ENCODE results near the gene TRERF1. TPM values are rescaled to one million over a fixed set of nuclear protein-coding genes. Genes with fewer than 3 reads are reported as not detected.

TRERF1 gene
- total and polyA plus RNA-seq, 5 donors = 1.2 to 3.1 (median 2.1) TPM

DNA sequence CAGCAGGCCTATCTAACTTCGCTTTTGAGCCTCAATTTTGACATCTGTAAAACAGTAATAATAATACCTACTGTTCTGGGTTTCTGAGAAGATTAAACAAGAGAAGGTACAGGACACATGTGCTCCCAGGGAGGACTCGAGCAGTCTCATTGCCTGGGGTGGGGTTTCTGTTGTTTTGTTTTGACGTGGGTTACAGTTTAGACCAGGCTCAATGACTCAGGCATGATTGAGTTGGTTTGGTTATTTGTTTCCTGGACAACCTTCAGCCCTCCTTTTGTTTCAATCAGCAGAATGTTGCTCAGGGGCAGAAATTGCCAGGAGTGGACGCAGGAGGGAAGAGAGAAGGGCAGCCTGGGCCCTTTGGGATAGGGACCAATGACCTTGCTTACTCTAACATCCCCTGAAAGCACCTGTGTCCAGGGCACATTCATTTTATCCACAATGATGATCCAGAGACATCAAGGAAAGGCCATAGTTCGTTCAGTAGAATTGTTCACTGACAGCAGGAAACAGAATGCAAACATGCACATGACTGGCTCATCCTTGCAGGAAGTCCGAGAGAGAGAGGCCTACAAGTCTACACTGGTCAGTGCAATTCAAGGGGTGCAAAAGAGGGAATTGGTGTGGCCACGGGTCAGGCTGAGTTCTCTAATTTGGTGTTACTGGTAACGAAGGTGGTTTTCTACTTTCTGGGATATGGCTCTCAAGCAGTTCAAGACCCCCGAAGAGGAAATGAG, 159.6 kb downstream of the TRERF1 start:
- Histone ChIP-seq H3K9me3 (ENCODE audit: control insufficient read depth, low read length) (no peaks in the 10 kb centered on the region), H3K27ac (ENCODE audit: low read length) (no peak overlapping the region), H3K27me3 (ENCODE audit: control insufficient read depth, insufficient read depth) (no peaks in the 10 kb centered on the region), H3K4me1 (ENCODE audit: control insufficient read depth, insufficient read depth, low read length) (peaks cover 3% of the 10 kb centered on the region), H3K4me3 (ENCODE audit: low read length) (no peak overlapping the region)
- DNase-seq (no peak), ATAC-seq (no peak)
- intact Hi-C loops (cut with DNase I) = no loop called here
- 86% methylated on average over 9 of the region's 9 CpGs for WGBS

DNA sequence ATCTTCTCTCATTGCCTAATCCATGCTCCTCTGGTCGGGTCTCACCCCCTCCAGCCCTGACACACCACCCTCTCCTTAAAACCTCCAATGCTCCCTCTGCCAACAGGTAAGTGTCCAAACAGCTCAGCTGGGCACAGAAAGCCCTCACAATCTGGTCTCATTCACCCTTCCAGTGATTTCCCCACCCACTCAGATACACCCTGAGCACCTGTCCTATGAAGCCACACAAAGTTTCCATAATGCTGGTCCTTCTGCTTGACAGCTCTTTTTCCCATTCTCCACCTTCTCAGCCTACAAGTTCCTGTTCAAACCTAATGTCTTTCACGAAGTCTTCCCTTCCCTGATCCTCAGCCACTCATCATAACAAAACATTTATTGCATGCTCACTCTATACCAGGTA, 164.0 kb downstream of the TRERF1 start:
- 86% methylated on average over 2 of the region's 2 CpGs for WGBS
- intact Hi-C loops (cut with DNase I) = no loop called here
- DNase-seq (no peak), ATAC-seq (no peak)
- no peak overlapping the region for H3K4me3 ChIP-seq (ENCODE audit: low read length)
- no peak overlapping the region for H3K27ac ChIP-seq (ENCODE audit: low read length)
- H3K27me3 ChIP-seq (ENCODE audit: control insufficient read depth, insufficient read depth) = no peaks in the 10 kb centered on the region
- no peaks in the 10 kb centered on the region for H3K9me3 ChIP-seq (ENCODE audit: control insufficient read depth, low read length)
- no peaks in the 10 kb centered on the region for H3K4me1 ChIP-seq (ENCODE audit: control insufficient read depth, insufficient read depth, low read length)

DNA sequence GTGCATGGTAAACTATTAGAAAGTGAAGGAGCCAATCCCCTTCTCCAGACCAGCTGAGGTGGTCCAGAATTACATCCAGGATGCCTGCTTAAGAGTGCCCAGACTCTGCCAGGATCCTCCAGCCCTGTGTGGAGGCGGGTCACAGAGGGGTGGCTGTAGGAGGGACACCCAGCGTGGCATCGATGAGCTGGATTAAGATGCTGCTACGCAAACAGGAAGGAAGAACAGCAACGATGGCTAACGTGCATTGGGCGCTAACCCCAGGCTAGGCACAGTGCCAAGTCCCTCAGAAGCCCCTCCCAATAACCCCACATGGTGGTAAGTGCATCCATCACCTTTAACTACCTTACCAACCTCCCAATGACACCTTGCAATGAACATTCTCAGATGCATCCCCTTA, 170.2 kb downstream of the TRERF1 start:
- ATAC-seq (no peak), DNase-seq (no peak)
- intact Hi-C loops (cut with DNase I) = no loop called here
- Histone ChIP-seq H3K27me3 (ENCODE audit: control insufficient read depth, insufficient read depth) (no peaks in the 10 kb centered on the region), H3K9me3 (ENCODE audit: control insufficient read depth, low read length) (no peaks in the 10 kb centered on the region), H3K4me3 (ENCODE audit: low read length) (no peak overlapping the region), H3K4me1 (ENCODE audit: control insufficient read depth, insufficient read depth, low read length) (peaks cover 15% of the 10 kb centered on the region), H3K27ac (ENCODE audit: low read length) (no peak overlapping the region)
- WGBS = 57% methylated on average over 7 of the region's 7 CpGs

DNA sequence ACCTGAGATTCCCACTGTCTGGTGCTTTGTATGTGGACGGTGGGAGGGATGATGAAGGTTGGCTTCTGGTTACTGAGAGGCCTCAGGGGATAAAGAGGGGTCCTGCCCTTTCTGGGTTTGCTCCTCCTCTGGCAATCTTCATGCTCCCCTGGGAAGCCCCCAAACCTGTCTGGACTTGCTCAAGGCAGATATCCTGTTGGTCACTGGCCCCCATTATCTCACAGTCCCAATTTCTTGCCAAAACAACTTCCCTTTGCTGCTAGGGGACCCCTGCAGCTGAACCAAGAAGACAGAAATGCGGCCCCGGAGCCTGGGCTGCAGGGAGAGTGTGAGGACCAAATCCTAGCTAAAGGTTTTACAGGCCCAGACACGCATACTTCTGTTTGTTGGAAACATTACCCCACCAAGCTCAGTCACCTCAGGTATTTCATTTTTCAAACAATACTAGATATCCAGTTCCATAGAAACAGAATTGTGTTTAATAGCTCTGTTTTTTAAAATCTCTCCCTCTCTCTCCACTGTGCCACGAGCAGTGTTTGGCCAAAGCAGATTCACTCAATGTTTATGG, 170.7 kb downstream of the TRERF1 start:
- H3K27ac ChIP-seq (ENCODE audit: low read length) = no peak overlapping the region
- intact Hi-C loops (cut with DNase I) = no loop called here
- WGBS = 70% methylated on average over 5 of the region's 5 CpGs
- H3K9me3 ChIP-seq (ENCODE audit: control insufficient read depth, low read length) = no peaks in the 10 kb centered on the region
- no peaks in the 10 kb centered on the region for H3K27me3 ChIP-seq (ENCODE audit: control insufficient read depth, insufficient read depth)
- DNase-seq (no peak), ATAC-seq (no peak)
- no peak overlapping the region for H3K4me3 ChIP-seq (ENCODE audit: low read length)
- H3K4me1 ChIP-seq (ENCODE audit: control insufficient read depth, insufficient read depth, low read length) = peaks cover 15% of the 10 kb centered on the region

DNA sequence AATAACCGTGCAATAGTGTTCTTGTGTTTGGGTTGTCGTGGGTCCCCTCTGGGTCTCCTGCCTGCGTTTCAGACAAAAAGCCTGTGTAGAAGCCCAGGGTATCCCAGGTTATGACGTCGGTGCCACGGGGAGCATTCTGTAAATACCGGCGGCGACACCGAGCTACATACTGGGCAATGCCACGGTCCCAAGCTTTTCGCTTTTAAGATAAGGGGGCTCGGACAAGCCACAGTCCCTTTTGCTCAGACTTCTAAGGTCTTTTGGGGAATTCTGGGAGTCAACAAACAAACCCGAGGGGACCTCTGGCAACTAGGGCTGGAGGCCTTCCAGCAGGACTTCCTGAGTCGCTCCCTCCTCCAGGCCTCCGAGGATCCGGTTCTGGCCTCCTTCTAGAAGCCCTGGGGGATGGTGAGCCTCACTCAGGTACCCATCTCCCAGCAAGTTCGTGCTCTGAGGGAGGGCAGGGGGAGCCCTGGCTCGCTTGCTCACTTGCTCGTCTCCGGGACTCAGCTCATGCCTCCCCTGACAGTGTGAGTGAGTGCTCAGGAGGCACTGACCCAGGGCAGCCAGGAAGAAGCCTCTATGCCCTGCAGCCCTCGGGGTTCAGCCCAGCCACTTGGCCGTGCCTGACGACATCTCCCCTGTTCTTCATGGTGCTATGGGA, 171.6 kb downstream of the TRERF1 start:
- peak overlapping the region; percentile 10 for H3K27ac ChIP-seq (ENCODE audit: low read length)
- WGBS = 35% methylated on average over 24 of the region's 24 CpGs
- H3K4me1 ChIP-seq (ENCODE audit: control insufficient read depth, insufficient read depth, low read length) = peaks cover 15% of the 10 kb centered on the region
- H3K4me3 ChIP-seq (ENCODE audit: low read length) = no peak overlapping the region
- DNase-seq = peak; percentile 65 to 89 (median 83)
- no peaks in the 10 kb centered on the region for H3K27me3 ChIP-seq (ENCODE audit: control insufficient read depth, insufficient read depth)
- H3K9me3 ChIP-seq (ENCODE audit: control insufficient read depth, low read length) = no peaks in the 10 kb centered on the region
- ATAC-seq = peak; percentile 46 to 51
- intact Hi-C loops (cut with DNase I) = no loop called here

DNA sequence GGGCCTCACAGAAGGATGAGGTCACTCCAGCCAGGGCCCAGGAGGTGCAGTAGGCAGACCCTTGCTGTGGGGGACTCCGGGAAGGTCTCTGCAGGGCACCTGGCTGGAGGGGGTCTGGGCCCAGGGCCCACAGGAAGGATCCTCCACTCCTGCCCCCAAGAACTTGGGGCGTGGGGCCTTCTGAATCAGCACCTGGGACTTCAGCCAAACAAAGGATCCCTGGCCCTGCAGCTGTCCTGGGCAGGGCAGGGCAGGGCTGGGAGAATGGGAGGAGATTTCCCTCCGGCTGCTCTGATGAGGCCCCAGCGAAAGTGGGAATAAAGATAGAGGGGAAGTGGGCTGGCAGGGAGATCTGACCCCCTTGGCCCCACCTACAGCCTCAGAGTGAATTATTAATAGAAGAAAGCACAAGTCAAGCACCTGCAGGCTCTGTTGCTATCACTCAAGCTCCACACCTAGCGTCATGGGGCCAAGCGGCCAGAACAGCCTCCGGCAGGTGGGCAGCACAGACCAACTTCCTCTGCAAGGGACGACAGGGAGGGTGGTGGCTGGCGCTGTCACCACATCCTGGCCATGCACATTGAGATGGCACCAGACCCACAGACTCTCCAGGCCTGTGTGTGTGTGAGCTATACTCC, 172.5 kb downstream of the TRERF1 start:
- ATAC-seq (peak; percentile 27 to 58), DNase-seq (peak in 2 of 3 donors; percentile 42 to 70)
- H3K9me3 ChIP-seq (ENCODE audit: control insufficient read depth, low read length) = no peaks in the 10 kb centered on the region
- H3K27ac ChIP-seq (ENCODE audit: low read length) = peak overlapping the region; percentile 18
- no peaks in the 10 kb centered on the region for H3K27me3 ChIP-seq (ENCODE audit: control insufficient read depth, insufficient read depth)
- no peak overlapping the region for H3K4me3 ChIP-seq (ENCODE audit: low read length)
- peaks cover 15% of the 10 kb centered on the region for H3K4me1 ChIP-seq (ENCODE audit: control insufficient read depth, insufficient read depth, low read length)
- intact Hi-C loops (cut with DNase I) = no loop called here
- WGBS = 49% methylated on average over 9 of the region's 9 CpGs

DNA sequence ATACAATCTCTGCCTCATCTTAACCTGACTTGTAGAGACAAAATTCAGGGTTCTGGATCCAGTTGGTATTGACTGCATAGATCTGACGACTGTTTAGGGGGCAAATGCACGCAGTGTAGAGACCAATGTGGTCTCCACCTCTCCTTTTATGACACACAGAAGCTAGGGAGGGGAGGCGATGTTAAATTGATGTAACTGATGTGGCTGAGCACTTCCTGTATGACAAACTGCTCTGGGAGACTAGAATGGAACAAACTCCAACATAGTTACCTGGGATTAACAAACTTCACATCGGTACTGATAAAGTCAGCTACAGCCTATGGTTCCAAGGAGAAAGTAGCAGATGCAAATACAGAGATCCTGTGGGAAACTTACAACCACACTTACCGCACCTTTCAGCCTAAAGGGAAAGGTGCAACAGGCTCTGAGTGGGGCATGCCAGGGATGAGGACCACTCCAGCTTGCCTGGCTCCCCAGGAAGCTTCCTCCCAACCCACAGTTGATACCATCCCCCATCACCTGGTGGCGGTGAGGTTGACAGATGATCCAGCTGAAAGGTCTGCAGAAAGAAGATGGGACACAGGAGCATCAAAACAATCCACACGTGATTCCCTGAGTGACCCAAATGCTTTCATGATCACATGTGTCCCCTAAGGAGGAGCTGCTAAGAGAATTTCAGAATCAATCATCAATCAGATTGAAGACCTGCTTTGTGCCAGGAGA, 173.4 kb downstream of the TRERF1 start:
- Histone ChIP-seq H3K9me3 (ENCODE audit: control insufficient read depth, low read length) (no peaks in the 10 kb centered on the region), H3K4me3 (ENCODE audit: low read length) (no peak overlapping the region), H3K4me1 (ENCODE audit: control insufficient read depth, insufficient read depth, low read length) (peaks cover 15% of the 10 kb centered on the region), H3K27ac (ENCODE audit: low read length) (no peak overlapping the region), H3K27me3 (ENCODE audit: control insufficient read depth, insufficient read depth) (no peaks in the 10 kb centered on the region)
- DNase-seq = no peak
- intact Hi-C loops (cut with DNase I) = no loop called here
- ATAC-seq = no peak
- WGBS = 91% methylated on average over 7 of the region's 7 CpGs

DNA sequence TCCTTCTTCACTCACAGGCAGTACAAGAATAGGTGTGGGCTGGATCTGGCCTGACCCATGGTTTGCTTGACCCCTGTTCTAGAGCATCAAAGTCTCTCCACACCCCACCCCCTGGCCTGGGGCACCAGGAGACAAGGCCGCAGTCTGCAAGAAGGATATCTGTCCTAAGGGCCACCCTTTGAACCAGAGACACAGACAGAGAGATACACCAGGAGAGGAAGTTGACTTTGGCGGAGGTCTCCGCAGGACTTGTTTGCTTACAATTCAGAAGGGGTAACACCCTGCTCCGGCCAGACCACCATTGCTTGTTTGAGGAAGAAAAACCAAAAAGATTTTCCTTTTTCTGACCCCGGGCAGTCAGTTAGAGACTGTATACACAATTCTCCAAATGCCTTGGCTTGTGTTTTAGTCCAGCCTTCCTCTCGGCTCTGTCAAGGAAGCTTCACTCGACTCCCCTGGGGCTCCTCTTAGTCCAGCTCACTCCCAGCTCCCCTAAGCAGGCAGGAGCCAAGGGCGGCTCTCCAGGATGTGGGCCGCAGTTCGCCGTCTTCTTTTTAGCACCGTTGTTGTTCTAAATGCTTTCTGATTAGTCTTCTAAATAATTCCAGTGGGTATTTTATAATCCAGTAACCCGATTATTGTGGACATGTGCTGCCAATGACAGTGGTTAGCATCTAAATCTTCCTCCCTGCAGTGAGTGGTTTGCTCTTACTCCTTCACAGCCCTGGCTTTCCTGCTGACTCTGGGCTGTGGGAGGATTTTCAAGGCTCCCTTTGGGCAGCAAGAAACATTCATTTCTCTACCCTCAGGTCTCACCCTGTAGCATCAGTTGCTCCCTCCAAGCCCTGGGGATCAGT, 175.5 kb downstream of the TRERF1 start:
- no peak overlapping the region for H3K4me3 ChIP-seq (ENCODE audit: low read length)

DNA sequence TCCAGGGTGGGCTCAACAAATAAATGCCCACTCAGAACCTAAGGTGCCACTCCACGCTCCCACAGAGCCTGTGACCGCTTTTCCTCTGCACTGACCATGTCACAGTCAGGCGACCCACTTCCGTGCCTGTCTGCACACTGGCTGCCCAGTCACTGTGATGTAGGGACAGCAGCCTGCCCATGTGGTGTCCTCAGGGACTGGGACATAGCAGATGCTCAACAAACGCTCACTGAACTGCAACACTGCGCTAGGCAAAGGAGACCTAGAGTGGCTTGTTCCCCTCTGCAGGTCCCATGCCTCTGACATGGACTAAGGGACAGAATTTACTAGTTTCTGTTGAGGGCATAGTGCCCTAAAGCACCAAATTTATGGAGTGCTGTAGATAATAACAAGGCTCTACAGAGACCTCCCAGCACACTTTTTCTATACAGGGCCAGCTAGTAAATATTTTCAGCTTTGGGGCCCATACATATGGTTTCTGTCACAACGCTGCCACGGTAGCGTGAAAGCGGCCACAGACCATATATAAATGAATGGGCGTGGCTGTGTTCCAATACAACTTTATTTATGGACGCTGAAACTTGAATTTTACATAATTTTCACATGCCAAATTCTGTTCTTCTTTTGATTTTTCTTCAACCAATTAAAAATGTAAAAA, 176.2 kb downstream of the TRERF1 start:
- no peaks in the 10 kb centered on the region for H3K27me3 ChIP-seq (ENCODE audit: control insufficient read depth, insufficient read depth)
- H3K4me1 ChIP-seq (ENCODE audit: control insufficient read depth, insufficient read depth, low read length) = peaks cover 12% of the 10 kb centered on the region
- H3K9me3 ChIP-seq (ENCODE audit: control insufficient read depth, low read length) = no peaks in the 10 kb centered on the region
- intact Hi-C loops (cut with DNase I) = no loop called here
- ATAC-seq (no peak), DNase-seq (no peak)
- H3K27ac ChIP-seq (ENCODE audit: low read length) = no peak overlapping the region
- no peak overlapping the region for H3K4me3 ChIP-seq (ENCODE audit: low read length)
- 90% methylated on average over 12 of the region's 12 CpGs for WGBS

More for the DNA sequence above, 175.5 kb downstream of the TRERF1 start:
- Histone ChIP-seq H3K27ac (ENCODE audit: low read length) (peak overlapping the region; percentile 60), H3K27me3 (ENCODE audit: control insufficient read depth, insufficient read depth) (no peaks in the 10 kb centered on the region), H3K9me3 (ENCODE audit: control insufficient read depth, low read length) (no peaks in the 10 kb centered on the region), H3K4me1 (ENCODE audit: control insufficient read depth, insufficient read depth, low read length) (peaks cover 13% of the 10 kb centered on the region)
- WGBS = 37% methylated on average over 13 of the region's 13 CpGs
- ATAC-seq (peak; percentile 85 to 90), DNase-seq (peak; percentile 70 to 86 (median 80))
- intact Hi-C loops (cut with DNase I) = no loop called here

DNA sequence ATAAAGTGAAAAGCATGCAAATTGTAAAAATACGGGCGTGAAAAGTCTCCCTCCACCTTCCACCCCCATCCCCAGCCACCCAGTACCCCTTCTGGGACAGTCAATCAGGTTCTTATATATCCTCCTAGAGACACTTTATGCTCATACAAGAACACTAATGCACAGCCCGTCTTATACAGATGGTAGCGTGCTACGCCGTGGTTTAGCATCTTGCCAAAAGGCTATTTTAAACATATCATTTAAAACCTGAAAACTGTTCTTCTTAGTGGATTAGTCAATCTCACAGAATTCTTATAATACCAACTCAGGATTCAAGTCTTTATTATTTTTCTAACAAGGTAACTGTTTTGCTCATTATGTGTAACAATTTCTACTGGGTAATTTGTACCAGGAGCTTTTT, 176.8 kb downstream of the TRERF1 start:
- 98% methylated on average over 6 of the region's 6 CpGs for WGBS
- DNase-seq = no peak
- H3K9me3 ChIP-seq (ENCODE audit: control insufficient read depth, low read length) = no peaks in the 10 kb centered on the region
- no peak overlapping the region for H3K27ac ChIP-seq (ENCODE audit: low read length)
- intact Hi-C loops (cut with DNase I) = no loop called here
- H3K27me3 ChIP-seq (ENCODE audit: control insufficient read depth, insufficient read depth) = no peaks in the 10 kb centered on the region
- H3K4me3 ChIP-seq (ENCODE audit: low read length) = no peak overlapping the region
- peaks cover 8% of the 10 kb centered on the region for H3K4me1 ChIP-seq (ENCODE audit: control insufficient read depth, insufficient read depth, low read length)
- ATAC-seq = no peak
